ENCODE data around the gene CDK12. TPM values are rescaled to one million over a fixed set of nuclear protein-coding genes. Genes with fewer than 3 reads are reported as not detected.
A peak's percentile ranks its signal among the peaks of the same experiment; 100 is the strongest.
"Not testable (repeated sequence)": the region's sequence is repeated elsewhere in the genome, so short reads cannot be mapped to it uniquely, and the experiment has no call there.

CDK12 gene
- polyA plus RNA-seq (2013, experiment 1 of 2; ENCODE audit: insufficient read length), result 24.0 TPM
- 27.3 TPM for polyA plus RNA-seq (2013, experiment 2 of 2; ENCODE audit: insufficient read length)

DNA sequence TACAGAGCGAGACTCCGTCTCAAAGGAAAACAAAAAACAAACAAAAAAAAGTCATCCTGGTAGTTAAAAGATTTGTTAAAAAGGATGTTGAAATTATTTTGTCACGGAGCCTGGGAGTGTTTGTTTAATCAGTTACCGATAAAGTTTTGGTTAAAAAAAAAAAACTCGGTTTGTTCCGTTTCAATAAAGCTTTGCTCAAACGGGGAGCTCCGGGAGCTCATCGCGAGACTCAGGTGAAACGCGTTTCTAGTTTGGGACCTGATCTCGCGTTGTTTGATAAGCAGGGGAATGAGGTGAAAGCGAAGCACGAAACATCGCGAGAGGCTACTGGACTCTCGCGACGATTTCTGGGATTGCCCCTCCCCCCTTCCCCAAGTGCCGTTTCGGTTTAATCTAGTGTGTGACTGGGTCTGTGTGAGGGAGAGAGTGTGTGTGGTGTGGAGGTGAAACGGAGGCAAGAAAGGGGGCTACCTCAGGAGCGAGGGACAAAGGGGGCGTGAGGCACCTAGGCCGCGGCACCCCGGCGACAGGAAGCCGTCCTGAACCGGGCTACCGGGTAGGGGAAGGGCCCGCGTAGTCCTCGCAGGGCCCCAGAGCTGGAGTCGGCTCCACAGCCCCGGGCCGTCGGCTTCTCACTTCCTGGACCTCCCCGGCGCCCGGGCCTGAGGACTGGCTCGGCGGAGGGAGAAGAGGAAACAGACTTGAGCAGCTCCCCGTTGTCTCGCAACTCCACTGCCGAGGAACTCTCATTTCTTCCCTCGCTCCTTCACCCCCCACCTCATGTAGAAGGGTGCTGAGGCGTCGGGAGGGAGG is at the start of gene CDK12:
Gene CDK12, plus strand, starts transcription at position 374 of the 813 bp plus-strand sequence. CDS start 586 bp downstream, outside the sequence.
- peak; percentile 100 for DNase-seq

GRCh38 chr17:39416141-39416540 is 45.1 kb upstream of the CDK12 start:
- DNase-seq, result no peak

- DNase-seq, result no peak
These were observed 31.7 kb upstream of the CDK12 start for GRCh38 chr17:39429600-39429999.

- DNase-seq, result not testable (repeated sequence)
These were observed 21.4 kb upstream of the CDK12 start for GRCh38 chr17:39439868-39440267.

GRCh38 chr17:39443326-39443725 is 18.0 kb upstream of the CDK12 start:
- DNase-seq, result no peak

- DNase-seq, result no peak
These were observed 13.7 kb upstream of the CDK12 start for GRCh38 chr17:39447561-39447960.

DNA sequence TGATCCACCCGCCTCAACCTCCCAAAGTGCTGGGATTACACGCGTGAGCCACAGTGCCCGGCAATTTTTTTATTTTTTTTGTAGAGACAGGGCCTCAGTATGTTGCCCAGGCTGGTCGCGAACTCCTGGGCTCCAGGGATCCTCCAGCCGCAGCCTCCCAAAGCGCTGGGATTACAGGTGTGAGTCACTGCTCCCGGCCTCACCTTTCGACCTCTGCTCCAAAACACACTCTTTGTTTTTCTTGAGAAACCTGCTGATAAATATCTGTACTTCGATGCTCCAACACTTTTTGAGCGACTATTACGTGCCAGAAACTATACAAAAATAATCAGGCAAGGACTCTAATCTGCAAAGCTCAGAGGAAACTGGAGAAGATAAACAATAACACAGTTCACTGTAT is 11.2 kb upstream of the CDK12 start:
- no peak for DNase-seq

- peak; percentile 99 for DNase-seq
These were observed 10.3 kb upstream of the CDK12 start, which contains the start of gene MED1 for GRCh38 chr17:39450847-39451581. Gene MED1, minus strand, starts transcription at chr17:39451263. Its CDS starts 201 bp downstream, at chr17:39451062.

- no peak for DNase-seq
These were observed 5.4 kb upstream of the CDK12 start for GRCh38 chr17:39455919-39456318.

- DNase-seq, result no peak
These were observed 762 bp downstream of the CDK12 start for GRCh38 chr17:39461926-39462569.

DNA sequence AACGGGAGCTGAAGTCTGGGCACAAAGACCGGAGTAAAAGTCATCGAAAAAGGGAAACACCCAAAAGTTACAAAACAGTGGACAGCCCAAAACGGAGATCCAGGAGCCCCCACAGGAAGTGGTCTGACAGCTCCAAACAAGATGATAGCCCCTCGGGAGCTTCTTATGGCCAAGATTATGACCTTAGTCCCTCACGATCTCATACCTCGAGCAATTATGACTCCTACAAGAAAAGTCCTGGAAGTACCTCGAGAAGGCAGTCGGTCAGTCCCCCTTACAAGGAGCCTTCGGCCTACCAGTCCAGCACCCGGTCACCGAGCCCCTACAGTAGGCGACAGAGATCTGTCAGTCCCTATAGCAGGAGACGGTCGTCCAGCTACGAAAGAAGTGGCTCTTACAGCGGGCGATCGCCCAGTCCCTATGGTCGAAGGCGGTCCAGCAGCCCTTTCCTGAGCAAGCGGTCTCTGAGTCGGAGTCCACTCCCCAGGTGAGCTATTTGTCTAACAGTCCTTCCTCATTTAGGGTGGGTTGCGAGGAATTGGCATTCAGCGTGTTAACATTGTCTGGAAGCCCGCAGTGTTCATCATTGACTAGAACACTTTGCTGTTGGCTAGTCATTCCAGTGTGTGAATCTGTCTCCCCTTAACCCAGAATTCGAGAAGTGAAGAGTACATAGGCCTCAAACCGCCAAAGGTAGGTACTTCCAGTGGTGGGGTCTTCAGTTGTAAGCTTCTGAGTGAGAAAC is 1.5 kb downstream of the CDK12 start:
- DNase-seq, result peak; percentile 1

GRCh38 chr17:39464639-39465181 is 3.4 kb downstream of the CDK12 start:
- not testable (repeated sequence) for DNase-seq

DNA sequence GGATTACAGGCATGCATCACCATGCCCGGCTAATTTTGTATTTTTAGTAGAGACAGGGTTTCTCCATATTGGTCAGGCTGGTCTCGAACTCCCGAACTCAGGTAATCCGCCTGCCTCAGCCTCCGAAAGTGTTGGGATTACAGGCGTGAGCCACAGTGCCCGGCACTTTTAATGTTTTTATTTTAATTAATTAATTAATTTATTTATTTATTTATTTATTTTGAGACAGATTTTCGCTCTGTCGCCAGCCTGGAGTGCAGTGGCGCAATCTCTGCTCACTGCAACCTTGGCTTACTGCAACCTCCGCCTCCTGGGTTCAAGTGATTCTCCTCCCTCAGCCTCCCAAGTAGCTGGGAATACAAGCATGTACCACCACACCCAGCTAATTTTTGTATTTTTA is 7.3 kb downstream of the CDK12 start:
- not testable (repeated sequence) for DNase-seq

- DNase-seq, result no peak
These were observed 12.0 kb downstream of the CDK12 start for GRCh38 chr17:39473310-39473709.

GRCh38 chr17:39479631-39480030 is 18.3 kb downstream of the CDK12 start:
- DNase-seq, result not testable (repeated sequence)

DNA sequence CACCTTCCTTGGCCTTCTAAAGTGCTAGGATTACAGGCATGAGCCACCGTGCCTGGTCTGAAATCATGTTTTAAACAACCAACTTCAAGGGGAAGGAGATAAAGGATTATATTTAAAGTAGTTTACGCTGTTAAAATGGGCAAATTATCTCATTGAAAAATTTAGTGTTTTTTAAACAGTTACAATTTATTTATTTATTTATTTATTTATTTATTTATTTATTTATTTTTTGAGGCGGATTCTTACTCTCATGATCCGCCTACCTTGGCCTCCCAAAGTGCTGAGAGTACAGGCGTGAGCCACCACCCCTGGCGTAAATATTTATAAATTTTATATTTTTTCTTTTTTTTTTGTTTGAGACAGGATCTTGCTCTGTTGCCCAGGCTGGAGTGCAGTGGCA is 22.2 kb downstream of the CDK12 start:
- DNase-seq, result no peak

DNA sequence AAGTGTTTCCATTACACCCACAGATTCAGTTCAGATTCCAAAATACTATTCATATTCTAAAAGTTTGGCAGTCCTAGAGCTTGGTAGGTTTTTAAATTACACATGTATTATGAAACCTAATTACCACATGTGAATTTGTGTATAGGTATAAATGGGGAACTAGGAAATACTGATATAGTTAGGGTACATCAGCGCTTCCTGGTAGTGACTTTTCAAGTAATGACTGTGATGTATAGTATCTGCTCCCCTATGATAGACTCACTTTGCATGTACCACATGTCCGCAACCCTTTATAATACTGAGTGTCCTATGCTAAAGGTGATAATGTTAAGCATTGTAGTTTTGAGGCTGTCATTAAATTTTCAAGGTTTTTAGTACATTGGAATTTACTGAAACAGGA is 22.9 kb downstream of the CDK12 start:
- DNase-seq, result no peak

- DNase-seq, result peak; percentile 82
These were observed 24.3 kb downstream of the CDK12 start for GRCh38 chr17:39485555-39485954.

GRCh38 chr17:39486242-39486641 is 25.0 kb downstream of the CDK12 start:
- DNase-seq, result peak; percentile 59

GRCh38 chr17:39487490-39487889 is 26.2 kb downstream of the CDK12 start:
- not testable (repeated sequence) for DNase-seq

- DNase-seq, result no peak
These were observed 26.7 kb downstream of the CDK12 start for GRCh38 chr17:39487946-39488345.

DNA sequence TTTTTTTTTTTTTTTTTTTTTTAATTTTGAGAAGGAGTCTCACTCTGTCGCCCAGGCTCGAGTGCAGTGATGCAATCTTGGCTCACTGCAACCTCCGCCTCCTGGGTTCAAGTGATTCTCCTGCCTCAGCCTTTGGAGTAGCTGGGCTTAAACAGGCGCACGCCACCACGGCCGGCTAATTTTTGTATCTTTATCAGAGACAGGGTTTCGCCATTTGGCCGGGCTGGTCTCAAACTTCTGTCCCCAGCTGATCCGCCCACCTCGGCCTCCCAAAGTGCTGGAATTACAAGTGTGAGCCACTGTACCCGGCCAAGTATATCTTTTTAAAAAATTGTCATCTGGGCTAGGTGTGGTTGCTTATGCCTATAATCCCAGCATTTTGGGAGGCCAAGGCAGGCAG is 35.6 kb downstream of the CDK12 start:
- not testable (repeated sequence) for DNase-seq
